ENCODE results near the gene HIGD2A. TPM values are rescaled to one million over a fixed set of nuclear protein-coding genes. Genes with fewer than 3 reads are reported as not detected.

The HIGD2A gene
- total RNA-seq, 1 donor from 2014 or later: 37.8 TPM

- DNase-seq (ENCODE audit: low spot score): no peak
These were observed 19.8 kb upstream of the HIGD2A start for GRCh38 chr5:176368726-176369125.

GRCh38 chr5:176369934-176370711 lies 18.4 kb upstream of the HIGD2A start:
- no peak for DNase-seq (ENCODE audit: low spot score)

- no peak for DNase-seq (ENCODE audit: low spot score)
These were observed 16.7 kb upstream of the HIGD2A start for GRCh38 chr5:176371621-176372539.

GRCh38 chr5:176373100-176373818 lies 15.3 kb upstream of the HIGD2A start:
- DNase-seq (ENCODE audit: low spot score): no peak

- no peak for DNase-seq (ENCODE audit: low spot score)
These were observed 8.7 kb upstream of the HIGD2A start for GRCh38 chr5:176379881-176380280.

- DNase-seq (ENCODE audit: low spot score): no peak
These were observed 7.1 kb upstream of the HIGD2A start for GRCh38 chr5:176381423-176381822.

GRCh38 chr5:176381979-176382378 lies 6.6 kb upstream of the HIGD2A start:
- DNase-seq (ENCODE audit: low spot score): no peak

GRCh38 chr5:176382721-176383120 lies 5.8 kb upstream of the HIGD2A start:
- no peak for DNase-seq (ENCODE audit: low spot score)

- DNase-seq (ENCODE audit: low spot score): no peak
These were observed 5.2 kb upstream of the HIGD2A start for GRCh38 chr5:176383248-176383905.

- no peak for DNase-seq (ENCODE audit: low spot score)
These were observed 4.6 kb upstream of the HIGD2A start for GRCh38 chr5:176383961-176384360.

GRCh38 chr5:176384366-176384930 lies 4.1 kb upstream of the HIGD2A start:
- DNase-seq (ENCODE audit: low spot score): no peak

- no peak for DNase-seq (ENCODE audit: low spot score)
These were observed 3.6 kb upstream of the HIGD2A start for GRCh38 chr5:176384991-176385390.

- no peak for DNase-seq (ENCODE audit: low spot score)
These were observed 2.1 kb upstream of the HIGD2A start for GRCh38 chr5:176386491-176386890.

GRCh38 chr5:176387384-176387925 lies 1.1 kb upstream of the HIGD2A start:
- no peak for DNase-seq (ENCODE audit: low spot score)

- no peak for DNase-seq (ENCODE audit: low spot score)
These were observed 528 bp upstream of the HIGD2A start for GRCh38 chr5:176388003-176388443.

GRCh38 chr5:176389135-176390123 lies 878 bp downstream of the HIGD2A start:
- DNase-seq (ENCODE audit: low spot score): no peak

- no peak for DNase-seq (ENCODE audit: low spot score)
These were observed 2.9 kb downstream of the HIGD2A start for GRCh38 chr5:176391479-176391878.

- DNase-seq (ENCODE audit: low spot score): no peak
These were observed 3.4 kb downstream of the HIGD2A start for GRCh38 chr5:176391999-176392398.

- no peak for DNase-seq (ENCODE audit: low spot score)
These were observed 4.0 kb downstream of the HIGD2A start for GRCh38 chr5:176392526-176392925.

GRCh38 chr5:176394096-176394495 lies 5.5 kb downstream of the HIGD2A start:
- no peak for DNase-seq (ENCODE audit: low spot score)
